Stimulated activated CD4-positive, alpha-beta T cell treated with anti-CD3 and anti-CD28 coated beads, Interleukin-2, amount 100 ng/mL, for 4 hours (primary cell): Measurements from ENCODE around the gene BRINP1.

ENCODE experiments used
- DNase-seq: peaks from one replicate; pipeline ENCODE4 v3.0.0-alpha.2; 2020; ENCODE audit warnings: low read depth

The BRINP1 gene, protein sequence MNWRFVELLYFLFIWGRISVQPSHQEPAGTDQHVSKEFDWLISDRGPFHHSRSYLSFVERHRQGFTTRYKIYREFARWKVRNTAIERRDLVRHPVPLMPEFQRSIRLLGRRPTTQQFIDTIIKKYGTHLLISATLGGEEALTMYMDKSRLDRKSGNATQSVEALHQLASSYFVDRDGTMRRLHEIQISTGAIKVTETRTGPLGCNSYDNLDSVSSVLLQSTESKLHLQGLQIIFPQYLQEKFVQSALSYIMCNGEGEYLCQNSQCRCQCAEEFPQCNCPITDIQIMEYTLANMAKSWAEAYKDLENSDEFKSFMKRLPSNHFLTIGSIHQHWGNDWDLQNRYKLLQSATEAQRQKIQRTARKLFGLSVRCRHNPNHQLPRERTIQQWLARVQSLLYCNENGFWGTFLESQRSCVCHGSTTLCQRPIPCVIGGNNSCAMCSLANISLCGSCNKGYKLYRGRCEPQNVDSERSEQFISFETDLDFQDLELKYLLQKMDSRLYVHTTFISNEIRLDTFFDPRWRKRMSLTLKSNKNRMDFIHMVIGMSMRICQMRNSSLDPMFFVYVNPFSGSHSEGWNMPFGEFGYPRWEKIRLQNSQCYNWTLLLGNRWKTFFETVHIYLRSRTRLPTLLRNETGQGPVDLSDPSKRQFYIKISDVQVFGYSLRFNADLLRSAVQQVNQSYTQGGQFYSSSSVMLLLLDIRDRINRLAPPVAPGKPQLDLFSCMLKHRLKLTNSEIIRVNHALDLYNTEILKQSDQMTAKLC

DNA sequence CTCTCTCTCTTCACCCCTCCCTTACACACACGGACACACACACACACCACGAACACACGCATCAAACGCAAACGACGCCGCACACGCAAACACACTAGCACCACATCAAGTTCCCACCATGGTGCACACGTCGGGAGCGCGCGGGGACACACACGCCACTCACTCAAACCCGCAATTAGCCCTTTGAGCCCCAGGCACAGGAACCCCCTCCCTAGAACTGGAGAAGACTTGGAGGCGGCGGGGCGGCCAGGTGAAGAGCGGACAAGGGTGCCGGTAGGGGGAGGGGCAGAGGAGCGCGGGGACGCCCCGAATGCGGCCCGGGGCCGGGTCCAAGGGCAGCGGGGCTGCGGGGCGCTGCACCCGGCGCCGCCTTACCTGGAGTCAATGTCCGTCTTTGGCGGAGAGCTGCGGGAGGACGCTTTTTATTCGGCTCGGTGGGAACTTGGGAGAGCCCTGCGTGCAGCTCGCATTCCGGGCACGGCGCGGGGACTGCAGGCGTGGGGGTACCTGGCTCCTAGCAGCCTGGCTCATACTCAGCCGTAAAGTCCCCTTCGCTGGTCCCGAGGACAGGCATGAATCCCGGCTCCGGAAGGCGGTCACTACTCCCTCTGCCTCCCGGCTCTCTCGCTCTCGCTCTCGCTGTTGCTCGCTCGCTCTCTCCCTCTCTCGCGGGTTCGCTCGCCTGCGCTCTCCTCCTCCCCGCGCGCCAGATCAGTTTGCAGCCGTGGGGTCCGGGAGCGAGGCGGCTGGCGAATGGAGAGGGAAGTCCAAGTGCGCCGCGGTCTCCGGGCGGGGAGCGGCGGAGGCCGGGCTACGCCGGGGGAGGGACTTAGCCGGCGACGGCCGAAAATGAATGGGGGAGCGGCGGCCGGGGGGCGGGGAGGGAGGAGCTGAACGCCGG is at the start of gene BRINP1:
Gene BRINP1 (minus strand): TSS at position 755 of the 901 bp plus-strand sequence. CDS start 56,080 bp downstream, outside the sequence.
- DNase-seq = no peak

DNA sequence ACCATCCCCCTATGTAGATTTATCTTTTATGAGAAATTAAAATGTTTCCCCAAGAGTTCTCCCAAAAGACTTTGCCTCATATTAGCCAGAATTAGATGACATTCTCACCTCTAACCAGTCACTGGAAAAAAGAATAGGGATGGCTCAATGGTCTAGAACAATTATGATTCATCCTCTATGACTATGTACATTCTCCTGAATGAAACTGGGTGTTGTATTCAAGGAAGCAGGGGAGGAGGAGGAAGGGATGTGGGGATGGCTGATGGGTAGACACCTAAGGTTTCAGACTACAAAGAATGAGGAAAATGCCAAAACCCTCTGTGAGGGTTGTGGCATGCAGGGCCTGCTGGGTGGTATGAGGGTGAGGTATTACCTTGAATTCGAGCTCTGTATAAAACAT is 49.5 kb upstream of the BRINP1 start:
- DNase-seq = no peak

DNA sequence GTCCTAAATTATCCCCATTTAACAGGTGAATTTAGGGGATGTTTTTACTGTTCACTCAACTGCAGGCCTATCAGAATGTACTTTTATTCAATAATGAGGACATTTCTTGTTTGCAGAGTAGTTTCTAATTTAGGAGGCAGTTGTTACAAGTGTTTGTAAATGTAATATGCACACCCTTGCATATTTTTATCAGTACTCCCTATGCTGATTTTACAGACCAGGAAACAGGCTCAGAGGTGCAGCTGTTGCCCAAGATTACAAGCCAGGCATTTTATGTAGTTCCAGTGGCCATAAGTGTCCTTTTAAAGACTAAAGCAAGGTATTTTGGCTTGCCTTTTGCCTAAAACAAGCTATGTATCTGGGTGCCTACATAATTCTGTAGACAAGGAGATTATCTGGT is 47.6 kb upstream of the BRINP1 start:
- DNase-seq = no peak

DNA sequence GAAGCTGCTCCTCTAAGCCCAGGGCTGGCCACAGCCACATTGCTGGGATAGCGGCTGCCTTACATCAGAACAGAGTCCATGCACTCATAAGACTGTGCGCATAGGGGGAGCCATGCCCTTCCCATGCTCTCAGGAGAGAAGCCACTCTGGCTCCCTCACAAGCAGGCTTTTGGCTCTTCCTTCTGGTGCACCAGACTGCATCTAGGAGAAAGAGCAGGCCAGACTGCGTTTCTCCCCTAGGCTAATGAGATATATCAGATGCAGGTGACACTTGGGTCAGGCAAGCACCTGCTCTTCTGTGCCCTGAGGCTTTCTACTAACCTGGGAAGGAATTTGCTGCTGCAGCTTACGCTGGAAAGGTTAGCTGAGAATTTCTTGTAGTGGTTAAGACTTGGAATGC is 43.2 kb upstream of the BRINP1 start:
- no peak for DNase-seq

DNA sequence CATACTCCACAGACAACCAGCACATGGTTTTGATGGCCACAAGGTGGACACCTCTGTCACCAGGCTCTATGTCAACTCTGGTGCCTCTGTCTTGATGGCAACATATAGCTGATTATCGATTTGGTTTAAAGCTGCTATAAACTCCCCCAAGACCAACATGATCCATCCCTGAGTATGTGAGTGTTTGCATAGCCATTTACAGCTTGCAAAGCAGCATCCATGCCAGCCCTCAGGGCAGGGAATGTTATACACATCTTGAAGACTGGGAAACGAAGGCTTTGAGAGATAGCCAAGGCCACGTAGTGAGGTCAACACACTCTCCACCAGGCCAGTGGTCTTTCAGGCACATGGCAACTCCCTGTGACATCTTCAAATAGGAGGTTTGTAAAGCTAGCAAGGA is 40.3 kb upstream of the BRINP1 start:
- no peak for DNase-seq

DNA sequence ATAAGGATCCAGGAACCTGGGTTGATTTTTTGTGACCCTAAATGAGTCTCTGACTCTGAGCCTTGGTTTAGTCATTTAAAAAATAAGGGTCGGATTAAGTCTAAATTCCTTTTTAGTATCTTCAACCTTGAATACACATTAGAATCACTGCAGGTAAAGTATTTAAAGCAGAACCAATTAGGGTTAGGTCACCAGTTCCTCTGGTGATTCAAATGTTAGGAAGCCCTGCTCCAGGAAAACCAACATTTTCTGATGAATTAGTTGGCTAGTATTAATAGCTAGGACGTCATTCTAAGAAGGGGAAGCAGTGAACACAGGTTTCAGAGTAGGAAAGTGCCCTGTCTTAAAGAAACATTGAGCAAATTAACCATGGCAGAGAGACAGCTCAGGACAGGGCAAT is 31.4 kb upstream of the BRINP1 start:
- DNase-seq = no peak

DNA sequence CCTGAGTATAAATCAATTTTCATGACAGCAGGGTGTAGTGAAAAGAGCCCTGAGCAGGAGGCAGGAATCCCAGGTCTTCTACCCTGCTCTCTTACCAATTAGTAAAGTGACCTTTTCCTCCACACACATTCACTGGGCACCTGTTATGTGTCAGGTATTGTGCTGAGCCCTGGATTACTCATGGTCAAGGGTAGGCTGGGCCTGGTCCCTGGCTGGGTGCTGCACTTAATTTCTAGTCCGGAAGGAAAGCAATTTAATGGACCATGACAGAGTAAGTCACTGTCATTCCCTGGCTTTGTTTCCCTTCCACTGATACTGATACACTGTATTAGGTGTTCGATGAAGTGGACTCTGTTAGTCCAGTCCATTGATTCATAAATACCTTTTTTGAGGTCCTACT is 29.1 kb upstream of the BRINP1 start:
- no peak for DNase-seq

DNA sequence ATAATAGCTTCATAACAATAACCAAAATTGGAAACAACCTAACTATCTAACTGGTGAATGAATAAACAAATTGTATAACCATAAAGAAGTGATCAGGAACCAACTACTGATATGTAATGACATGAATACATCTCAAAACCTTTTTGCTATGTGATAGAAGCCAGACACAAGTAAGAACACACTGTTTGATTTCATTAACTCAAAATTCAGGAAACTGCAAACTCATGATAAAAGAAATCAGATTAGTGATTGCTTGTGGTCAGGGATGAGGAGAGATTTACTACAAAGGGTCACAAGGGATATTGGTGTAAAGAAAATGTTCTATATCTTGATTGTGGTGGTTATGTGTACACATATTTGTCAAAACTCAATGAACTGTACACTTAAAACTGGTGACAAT is 22.6 kb upstream of the BRINP1 start:
- DNase-seq = no peak

DNA sequence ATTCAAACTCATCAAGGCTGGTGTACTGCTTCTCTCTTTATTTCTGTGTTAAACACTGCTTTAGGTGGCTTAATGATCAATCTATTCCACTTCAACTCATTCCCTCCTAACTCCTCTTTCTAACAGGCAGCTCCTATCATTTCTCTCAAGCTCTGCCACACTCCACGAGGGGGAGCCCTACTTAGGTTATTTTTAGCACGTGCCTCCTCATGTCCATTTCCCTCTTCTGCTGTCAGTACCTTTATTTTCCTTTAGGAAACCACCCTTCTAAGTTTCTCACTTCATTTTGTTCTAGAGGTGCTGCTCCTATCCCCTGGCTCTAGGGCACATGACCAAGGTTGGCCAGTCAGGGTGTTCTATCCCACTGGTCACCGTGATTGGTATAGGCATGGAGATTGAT is 6.7 kb upstream of the BRINP1 start:
- no peak for DNase-seq

DNA sequence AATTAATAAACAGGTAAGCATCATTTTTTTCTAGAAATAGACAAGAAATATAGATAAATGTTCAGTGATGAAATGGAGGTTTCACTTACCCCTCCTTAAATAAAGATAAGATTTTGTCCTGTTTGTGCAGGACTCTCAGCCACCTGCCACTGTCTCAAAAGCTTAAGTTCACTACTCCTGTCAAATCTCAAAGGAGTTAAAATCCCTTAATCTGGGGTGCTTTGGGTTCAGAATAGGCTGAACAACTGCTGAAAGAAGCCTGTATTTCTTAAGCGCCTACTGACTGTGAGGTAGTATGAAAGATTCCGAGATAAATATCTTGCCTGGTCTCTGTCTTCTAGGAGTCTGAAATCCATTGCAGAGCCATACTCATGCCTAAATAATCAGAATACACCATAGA is 3.7 kb upstream of the BRINP1 start:
- DNase-seq = no peak

DNA sequence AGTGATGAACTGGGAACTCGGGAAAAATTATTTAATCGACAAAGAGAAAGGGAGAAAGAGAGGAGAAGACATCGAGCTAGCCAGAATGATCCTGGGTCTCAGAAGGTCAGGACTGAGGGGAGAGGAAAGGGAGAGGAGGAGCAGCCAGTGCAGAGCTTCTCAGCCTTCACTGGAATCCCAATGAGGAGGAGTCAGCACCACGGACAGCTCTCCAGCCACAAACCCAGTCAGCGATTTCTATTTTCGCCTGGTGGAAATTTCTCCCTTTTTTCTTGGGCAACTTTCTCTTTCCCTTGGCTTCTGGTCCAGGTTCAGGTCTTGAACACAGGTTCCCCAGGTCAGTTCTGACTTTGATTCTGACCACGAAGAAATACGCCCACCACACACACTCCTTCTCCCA is 1.6 kb upstream of the BRINP1 start:
- DNase-seq = no peak

DNA sequence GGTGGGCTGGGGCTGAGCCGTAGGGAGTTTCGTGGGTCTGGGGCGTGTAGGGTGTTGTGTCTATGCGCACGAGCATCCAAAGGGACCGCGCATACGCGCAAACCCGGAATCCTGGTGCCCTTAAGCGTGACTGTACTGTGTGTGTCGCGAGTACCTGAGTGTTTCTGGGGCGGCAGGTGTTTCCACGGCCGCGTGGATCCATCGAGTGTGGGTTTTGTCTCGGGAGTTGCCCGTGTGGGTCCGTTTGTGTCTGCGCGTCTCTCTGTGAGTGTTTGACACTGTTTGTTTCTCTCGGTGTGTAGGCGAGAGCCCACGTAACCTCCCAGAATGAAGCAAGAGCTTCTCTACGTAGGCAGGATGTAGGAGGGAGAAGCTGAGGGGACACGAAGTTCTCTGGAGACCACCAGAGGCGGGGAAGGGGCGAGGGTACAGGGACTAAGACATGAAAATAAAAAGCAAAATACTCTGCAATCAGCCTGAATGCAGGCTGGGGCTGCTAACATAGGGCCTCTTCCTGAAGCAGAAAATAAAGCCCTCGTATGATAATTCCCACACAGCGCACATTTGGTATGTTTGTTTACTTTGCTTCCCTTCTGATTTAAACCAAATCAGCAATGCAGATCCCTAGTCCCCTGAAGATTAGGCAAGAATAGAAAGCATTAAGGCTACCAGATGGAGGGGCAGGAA is 588 bp upstream of the BRINP1 start:
- no peak for DNase-seq

DNA sequence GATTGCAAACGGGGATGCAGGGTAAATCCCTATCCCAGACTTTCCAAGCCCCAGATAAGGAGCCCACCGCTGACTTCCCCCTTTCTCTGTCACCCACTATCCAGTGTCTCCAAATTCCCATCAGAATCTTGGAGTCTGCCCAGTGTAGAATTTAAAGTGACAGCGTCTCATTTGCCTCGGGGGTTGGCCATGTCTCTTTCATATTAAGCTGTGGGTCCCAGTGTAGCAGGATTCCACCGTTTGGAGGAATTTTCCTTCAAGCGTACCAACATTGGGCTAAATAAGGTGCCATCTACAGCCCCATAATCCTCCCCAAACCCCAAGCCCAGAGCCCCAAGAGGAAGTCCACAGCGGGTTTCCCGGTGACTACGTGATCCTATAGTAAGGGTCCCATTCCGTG is 1.1 kb downstream of the BRINP1 start:
- no peak for DNase-seq

DNA sequence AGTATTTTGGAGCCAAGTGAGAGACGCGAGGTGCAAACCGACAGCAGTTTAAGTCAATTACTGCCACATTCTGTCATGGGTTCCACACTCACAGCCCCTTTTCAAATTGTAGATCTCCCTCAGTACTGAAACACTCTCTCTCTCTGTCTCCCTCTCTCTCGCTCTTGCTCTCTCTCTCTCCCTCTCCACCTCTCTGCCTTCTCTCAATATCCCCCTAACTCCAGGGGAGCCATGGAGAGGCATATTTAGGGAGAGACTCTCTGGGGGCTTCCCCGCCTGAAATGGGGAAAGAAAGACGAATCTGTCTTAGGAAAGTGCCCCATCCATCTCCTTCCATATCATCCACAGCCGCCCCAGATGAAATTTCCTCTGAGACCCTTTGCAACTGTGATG is 1.6 kb downstream of the BRINP1 start:
- no peak for DNase-seq

DNA sequence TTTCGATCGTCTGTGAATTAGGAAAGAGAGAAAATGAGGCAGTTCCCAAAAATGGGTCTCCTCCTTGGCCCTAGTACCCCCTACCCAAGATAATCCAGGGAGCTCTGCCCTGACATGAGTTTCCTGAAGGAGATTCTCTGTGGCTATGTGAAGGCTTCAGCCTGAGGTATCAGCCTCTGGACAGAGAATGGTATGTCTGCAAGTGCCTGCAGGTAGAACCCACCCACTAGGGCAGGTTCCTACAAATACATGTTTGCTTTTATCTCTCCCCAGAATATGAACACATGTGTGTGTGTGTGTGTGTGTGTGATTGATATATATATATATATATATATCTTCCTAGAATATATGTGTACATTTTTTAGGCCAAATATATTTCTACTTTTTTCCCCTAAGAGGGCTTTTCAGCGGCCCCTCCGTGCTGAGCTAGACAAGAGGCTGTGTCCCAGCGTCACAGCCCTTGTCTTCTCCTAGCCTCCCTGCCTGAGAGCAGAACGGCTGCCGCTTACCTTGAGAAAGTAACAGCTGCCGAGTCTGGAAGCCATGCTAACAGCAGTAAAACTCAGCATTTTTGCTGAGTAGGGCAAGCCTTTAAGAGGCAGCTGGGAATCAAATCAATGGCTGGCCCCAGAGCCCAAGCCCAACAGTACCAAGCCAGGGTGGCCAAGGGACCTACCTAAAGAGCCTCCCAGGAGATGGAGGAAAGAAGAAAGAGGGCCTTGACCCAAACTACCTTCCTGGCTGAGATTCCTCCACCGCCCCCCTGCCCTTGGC is 2.1 kb downstream of the BRINP1 start:
- DNase-seq = no peak

DNA sequence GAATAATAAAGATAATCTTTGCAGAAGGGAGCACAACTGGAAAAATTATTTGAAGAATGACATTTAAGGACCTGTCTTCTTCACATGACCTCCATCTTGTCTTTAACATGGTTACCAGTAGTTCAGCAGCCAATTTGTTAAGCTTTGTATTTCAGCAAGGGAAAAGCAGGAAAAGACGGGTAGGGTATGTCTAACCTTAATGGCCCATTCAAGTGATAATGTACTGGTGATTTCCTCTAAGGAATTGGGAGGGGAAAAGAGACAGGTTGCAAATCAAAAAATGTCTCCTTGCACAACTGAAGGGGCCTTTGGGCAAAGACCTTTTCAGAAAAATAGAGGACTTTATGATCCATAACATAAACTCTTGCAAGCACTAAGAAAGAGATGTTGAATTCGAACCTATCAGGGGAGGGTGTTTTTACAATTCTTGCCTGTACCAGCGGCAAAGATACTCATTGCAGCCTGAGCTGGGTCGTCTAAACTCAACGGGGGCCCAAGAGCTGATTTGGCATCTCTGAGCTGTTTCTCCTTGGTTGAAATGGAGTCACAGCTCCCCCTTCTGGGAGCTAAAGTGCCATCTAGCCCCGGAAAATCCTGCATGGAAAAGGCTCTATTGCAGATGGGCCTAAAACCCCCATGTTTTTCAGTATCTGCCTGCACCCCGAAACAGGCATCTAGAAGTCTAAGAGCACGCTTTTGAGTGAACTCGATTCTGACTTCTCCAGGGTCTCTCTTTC is 3.8 kb downstream of the BRINP1 start:
- no peak for DNase-seq

DNA sequence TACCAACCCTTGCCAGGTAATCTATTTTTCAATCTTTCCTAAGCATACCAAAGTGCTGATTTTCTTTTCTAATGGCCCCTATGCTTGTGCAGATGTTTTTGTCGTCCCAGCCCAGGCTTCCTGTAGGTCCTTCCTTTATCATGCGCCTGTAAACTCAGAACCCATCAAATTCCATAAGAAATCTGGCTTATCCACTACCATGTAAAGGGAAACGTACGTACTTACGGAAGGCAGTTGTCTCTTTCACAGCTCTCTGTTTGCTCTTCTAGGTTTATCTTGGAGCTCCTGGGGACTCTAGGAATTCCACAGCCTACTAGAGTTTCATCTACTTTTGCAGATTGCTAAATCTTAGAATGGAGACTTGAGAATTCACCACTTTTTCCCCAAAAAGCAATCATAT is 9.0 kb downstream of the BRINP1 start:
- DNase-seq = no peak

DNA sequence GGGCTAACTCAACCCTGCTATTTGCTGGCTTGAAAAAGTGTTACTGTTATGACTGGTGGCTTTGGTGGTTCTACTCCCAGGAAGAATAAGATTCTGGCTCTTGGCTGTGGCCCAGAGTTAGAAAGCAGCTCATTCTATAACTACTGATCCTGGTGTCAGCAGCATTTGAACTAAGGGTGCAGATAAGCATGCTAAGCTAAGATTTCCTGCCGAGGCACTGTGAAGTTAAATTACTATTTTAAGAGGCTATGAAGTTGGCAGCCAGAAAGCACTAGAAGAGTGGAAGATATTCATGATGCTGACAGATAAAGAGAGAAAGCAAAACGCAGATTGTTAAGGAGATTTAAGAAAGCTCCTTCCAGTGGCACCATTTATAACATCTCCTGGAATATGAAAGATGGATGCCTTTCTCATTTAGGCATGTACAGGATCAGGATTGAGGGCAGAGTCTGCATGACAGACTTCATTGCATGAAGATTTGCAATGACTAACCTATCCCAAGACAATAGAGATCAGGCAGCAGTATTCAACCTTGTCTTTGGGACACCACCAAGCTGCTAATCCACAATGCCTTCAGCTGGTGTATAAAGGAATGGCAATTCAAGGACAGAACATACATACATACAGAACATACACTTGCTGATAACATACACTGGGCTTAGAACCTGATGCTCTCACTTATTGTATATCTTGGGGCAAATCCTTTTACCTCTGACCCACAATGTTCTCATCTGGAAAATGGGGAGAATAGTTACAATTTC is 11.7 kb downstream of the BRINP1 start:
- no peak for DNase-seq

DNA sequence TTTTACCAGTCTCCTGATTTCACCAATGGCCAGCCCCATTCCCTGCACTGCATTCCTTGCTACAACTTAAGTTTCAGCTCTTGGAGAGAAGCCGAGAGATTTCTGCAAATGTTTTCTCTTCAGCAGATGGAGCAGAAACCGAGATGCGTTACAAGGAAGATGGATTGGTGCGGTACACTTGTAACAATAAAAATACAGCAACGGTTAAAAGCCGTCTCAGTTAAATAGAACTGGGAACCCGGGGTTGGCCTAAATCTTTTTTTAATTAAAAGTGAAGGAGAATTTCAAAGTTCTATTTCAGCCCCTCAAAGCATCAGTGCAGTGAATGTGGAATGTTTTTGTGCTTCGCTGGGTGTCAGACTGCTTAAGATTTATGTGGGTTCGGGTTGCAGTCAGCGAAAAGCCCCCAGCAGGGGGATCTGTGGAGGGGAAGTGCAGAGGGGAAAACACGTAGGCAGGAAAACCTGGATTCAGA is 19.8 kb downstream of the BRINP1 start:
- no peak for DNase-seq
